ENCODE results near the gene ELAC2.

DNA sequence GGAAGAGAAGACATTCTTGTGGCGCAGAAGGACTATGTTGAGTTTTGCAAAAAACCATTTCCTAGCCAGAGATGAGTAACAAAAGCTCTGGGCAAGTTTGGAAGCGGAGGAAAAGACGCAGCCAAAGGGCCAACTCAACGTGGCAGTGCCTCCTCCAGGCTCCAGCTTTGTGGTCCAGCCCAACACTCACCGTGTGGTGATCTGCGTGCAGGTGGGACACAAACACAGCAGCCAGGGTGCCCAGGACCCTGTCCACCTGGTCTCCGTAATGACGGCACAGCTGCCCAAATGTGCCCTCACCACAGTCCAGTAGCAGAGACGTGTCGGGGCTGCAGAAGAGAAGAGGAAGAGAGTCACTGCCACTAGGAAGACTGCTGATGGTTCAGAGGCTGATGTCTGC is 21.5 kb downstream of the ELAC2 start:
- TF ChIP-seq, protein P1, sequence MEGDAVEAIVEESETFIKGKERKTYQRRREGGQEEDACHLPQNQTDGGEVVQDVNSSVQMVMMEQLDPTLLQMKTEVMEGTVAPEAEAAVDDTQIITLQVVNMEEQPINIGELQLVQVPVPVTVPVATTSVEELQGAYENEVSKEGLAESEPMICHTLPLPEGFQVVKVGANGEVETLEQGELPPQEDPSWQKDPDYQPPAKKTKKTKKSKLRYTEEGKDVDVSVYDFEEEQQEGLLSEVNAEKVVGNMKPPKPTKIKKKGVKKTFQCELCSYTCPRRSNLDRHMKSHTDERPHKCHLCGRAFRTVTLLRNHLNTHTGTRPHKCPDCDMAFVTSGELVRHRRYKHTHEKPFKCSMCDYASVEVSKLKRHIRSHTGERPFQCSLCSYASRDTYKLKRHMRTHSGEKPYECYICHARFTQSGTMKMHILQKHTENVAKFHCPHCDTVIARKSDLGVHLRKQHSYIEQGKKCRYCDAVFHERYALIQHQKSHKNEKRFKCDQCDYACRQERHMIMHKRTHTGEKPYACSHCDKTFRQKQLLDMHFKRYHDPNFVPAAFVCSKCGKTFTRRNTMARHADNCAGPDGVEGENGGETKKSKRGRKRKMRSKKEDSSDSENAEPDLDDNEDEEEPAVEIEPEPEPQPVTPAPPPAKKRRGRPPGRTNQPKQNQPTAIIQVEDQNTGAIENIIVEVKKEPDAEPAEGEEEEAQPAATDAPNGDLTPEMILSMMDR (IDR thresholded peaks at IDR 0.05) = no peak
- TF ChIP-seq ZFX (IDR thresholded peaks at IDR 0.05; ENCODE audit: borderline replicate concordance) = no peak

Data from 22Rv1 (cell line).